Activated T-cell treated with anti-CD3 and anti-CD28 coated beads, Interleukin-2, amount 50 U/mL, for 4 hours (primary cell): Measurements from ENCODE around the gene RAB39B. TPM values are rescaled to one million over a fixed set of nuclear protein-coding genes. Genes with fewer than 3 reads are reported as not detected.
"Not testable (repeated sequence)": the region's sequence is repeated elsewhere in the genome, so short reads cannot be mapped to it uniquely, and the experiment has no call there.

Experiments used
- ATAC-seq, 2 donors: fragments of 200-7000 bp; cut with Tn5 transposase; one replicate each; pipeline ENCODE4 v1.10.0; 2021
- DNase-seq: peaks from one replicate; pipeline ENCODE4 v3.0.0-alpha.2; 2020
- H3K27me3 Mint-ChIP-seq: one replicate; pipeline ENCODE4 v1.8.0; 2021; ENCODE audit warnings: low read depth, mixed read lengths
- H3K36me3 Mint-ChIP-seq: one replicate; pipeline ENCODE4 v1.8.0; 2022; ENCODE audit warnings: mixed read lengths; ENCODE audit not compliant: insufficient read depth
- H3K4me1 Mint-ChIP-seq: one replicate; pipeline ENCODE4 v1.8.0; 2021; ENCODE audit warnings: low read depth, mixed read lengths
- H3K4me3 Mint-ChIP-seq: one replicate; pipeline ENCODE4 v1.8.0; 2021; ENCODE audit warnings: mild to moderate bottlenecking, moderate library complexity, mixed read lengths
- H3K9me3 Mint-ChIP-seq: one replicate; pipeline ENCODE4 v1.8.0; 2021; ENCODE audit warnings: mixed read lengths
- total RNA-seq, 3 donors: library from RNA; stranded (reverse); gene quantifications; one replicate each; pipeline ENCODE4 v1.2.1, GENCODE V29; 2021

The RAB39B gene
- total RNA-seq: 1 to 10 TPM; 8.1 to 9.6 (median 8.4) TPM

GRCh38 chrX:155263854-155264628 is at the start of gene RAB39B:
Gene RAB39B (minus strand): TSS chrX:155264491. CDS start chrX:155264288, 203 bp downstream.
- peak; percentile 94 to 97 for ATAC-seq
- H3K36me3 Mint-ChIP-seq: peaks cover 10% of the 10 kb centered on the region
- peak; percentile 67 for DNase-seq
- H3K4me1 Mint-ChIP-seq: peaks cover 19% of the 10 kb centered on the region
- no peaks in the 10 kb centered on the region for H3K9me3 Mint-ChIP-seq
- no peaks in the 10 kb centered on the region for H3K27me3 Mint-ChIP-seq
- H3K4me3 Mint-ChIP-seq: peak within 1 kb of the TSS; percentile 91

GRCh38 chrX:155313766-155314165 is 49.5 kb upstream of the RAB39B start:
- H3K36me3 Mint-ChIP-seq: no peaks in the 10 kb centered on the region
- peaks cover 2% of the 10 kb centered on the region for H3K27me3 Mint-ChIP-seq
- H3K4me1 Mint-ChIP-seq: no peaks in the 10 kb centered on the region
- H3K4me3 Mint-ChIP-seq: no peak overlapping the region
- peaks cover 5% of the 10 kb centered on the region for H3K9me3 Mint-ChIP-seq
- no peak for DNase-seq
- ATAC-seq: no peak

GRCh38 chrX:155293771-155294170 is 29.5 kb upstream of the RAB39B start:
- H3K9me3 Mint-ChIP-seq: no peaks in the 10 kb centered on the region
- peaks cover 1% of the 10 kb centered on the region for H3K27me3 Mint-ChIP-seq
- ATAC-seq: no peak
- no peak for DNase-seq
- no peaks in the 10 kb centered on the region for H3K4me1 Mint-ChIP-seq
- peaks cover 2% of the 10 kb centered on the region for H3K36me3 Mint-ChIP-seq
- H3K4me3 Mint-ChIP-seq: no peak overlapping the region

GRCh38 chrX:155279873-155280272 is 15.6 kb upstream of the RAB39B start:
- no peak overlapping the region for H3K4me3 Mint-ChIP-seq
- ATAC-seq (no peak), DNase-seq (no peak)
- H3K4me1 Mint-ChIP-seq: peaks cover 5% of the 10 kb centered on the region
- no peaks in the 10 kb centered on the region for H3K36me3 Mint-ChIP-seq
- no peaks in the 10 kb centered on the region for H3K9me3 Mint-ChIP-seq
- H3K27me3 Mint-ChIP-seq: no peaks in the 10 kb centered on the region

DNA sequence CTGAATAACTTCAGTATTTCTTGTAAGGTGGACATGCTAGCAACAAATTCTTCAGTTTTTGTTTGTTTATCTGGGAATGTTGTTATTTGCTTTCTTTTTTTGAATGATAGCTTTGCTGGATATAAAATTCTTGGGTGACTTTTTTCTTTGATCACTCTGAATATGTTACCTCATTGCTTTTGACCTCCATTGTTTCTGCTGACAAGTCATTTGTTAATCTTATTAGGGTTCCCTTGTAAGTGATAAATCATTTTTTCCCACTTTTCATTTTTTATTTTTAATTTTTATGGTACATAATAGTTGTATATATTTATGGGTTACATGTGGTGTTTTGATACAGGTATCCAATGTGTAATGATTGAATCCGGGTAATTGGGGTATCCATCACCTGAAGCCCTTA is 6.7 kb upstream of the RAB39B start:
- DNase-seq (no peak), ATAC-seq (no peak)
- H3K4me1 Mint-ChIP-seq: no peaks in the 10 kb centered on the region
- no peaks in the 10 kb centered on the region for H3K9me3 Mint-ChIP-seq
- no peak overlapping the region for H3K4me3 Mint-ChIP-seq
- H3K27me3 Mint-ChIP-seq: no peaks in the 10 kb centered on the region
- H3K36me3 Mint-ChIP-seq: no peaks in the 10 kb centered on the region

- DNase-seq, H3K4me3 Mint-ChIP-seq, H3K36me3 Mint-ChIP-seq, ATAC-seq, H3K4me1 Mint-ChIP-seq, H3K27me3 Mint-ChIP-seq, H3K9me3 Mint-ChIP-seq: not testable (repeated sequence)
Measured at GRCh38 chrX:155267995-155268394, 3.7 kb upstream of the RAB39B start.

DNA sequence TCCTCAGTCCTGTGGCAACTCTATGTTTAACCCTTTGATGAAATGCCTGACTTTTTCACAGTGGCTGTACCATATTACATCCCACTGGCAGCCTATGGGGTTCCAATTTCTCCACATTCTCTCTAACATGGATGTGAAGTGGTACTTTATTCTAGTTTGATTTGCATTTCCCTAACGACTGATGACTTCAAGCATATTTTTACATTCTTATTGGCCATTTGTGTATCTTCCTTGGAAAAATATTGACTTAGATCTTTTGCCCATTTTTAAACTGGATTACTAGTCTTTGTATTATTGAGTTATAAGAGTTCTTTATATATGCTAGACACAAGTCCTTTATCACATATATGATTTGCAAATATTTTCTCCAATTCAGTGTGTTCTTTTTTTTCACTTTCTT is 2.1 kb upstream of the RAB39B start:
- DNase-seq (no peak), ATAC-seq (no peak)
- H3K36me3 Mint-ChIP-seq: no peaks in the 10 kb centered on the region
- no peaks in the 10 kb centered on the region for H3K27me3 Mint-ChIP-seq
- peaks cover 13% of the 10 kb centered on the region for H3K4me1 Mint-ChIP-seq
- no peaks in the 10 kb centered on the region for H3K9me3 Mint-ChIP-seq
- no peak overlapping the region for H3K4me3 Mint-ChIP-seq

DNA sequence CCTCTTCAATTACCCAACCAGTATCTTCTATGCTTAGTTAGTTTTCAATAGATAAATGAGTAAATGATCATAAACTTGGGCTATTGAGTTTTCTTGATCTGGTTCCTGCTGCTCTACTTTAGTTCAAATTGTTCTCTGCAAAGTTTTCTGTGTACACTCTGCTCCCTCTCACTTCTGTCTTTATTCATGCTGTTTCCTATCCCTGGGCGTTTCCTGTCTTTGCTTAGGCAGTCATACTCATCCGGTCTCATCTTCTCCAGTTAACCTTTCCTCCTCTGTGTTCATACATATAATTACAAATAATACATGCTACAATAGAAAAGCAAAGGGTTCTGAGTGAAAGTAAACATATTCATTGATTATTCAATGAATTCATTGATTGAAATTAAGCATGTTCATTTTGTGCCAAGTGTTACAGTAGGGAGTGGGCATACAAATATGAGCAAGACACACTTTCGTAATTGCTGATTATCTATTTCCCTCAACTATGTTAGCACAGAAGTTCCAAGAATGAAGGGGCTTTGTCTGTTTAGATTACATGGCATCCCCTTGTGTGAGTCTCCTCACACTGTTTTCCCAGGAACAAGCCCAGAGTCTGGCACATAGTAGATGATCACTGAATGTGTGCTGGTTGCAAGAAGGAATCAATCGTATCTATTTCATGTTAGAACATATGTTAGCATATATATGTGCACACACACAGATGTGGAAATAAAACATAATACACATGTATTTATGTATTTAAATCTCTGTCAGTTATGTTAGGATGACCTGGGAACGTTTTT is 1.1 kb downstream of the RAB39B start:
- Mint-ChIP-seq H3K27me3 (no peaks in the 10 kb centered on the region), H3K4me1 (peaks cover 19% of the 10 kb centered on the region), H3K36me3 (peaks cover 10% of the 10 kb centered on the region), H3K9me3 (no peaks in the 10 kb centered on the region), H3K4me3 (peak overlapping the region; percentile 91)
- DNase-seq: no peak
- ATAC-seq: no peak

GRCh38 chrX:155259752-155260151 is 4.5 kb downstream of the RAB39B start:
- no peaks in the 10 kb centered on the region for H3K27me3 Mint-ChIP-seq
- H3K9me3 Mint-ChIP-seq: no peaks in the 10 kb centered on the region
- no peak overlapping the region for H3K4me3 Mint-ChIP-seq
- DNase-seq (no peak), ATAC-seq (no peak)
- H3K4me1 Mint-ChIP-seq: peaks cover 18% of the 10 kb centered on the region
- peaks cover 13% of the 10 kb centered on the region for H3K36me3 Mint-ChIP-seq

- H3K27me3 Mint-ChIP-seq: no peaks in the 10 kb centered on the region
- no peak overlapping the region for H3K4me3 Mint-ChIP-seq
- no peak for DNase-seq
- H3K9me3 Mint-ChIP-seq: no peaks in the 10 kb centered on the region
- no peak for ATAC-seq
- H3K36me3 Mint-ChIP-seq: peaks cover 1% of the 10 kb centered on the region
- H3K4me1 Mint-ChIP-seq: no peaks in the 10 kb centered on the region
Measured at GRCh38 chrX:155251391-155251790, 12.9 kb downstream of the RAB39B start.

DNA sequence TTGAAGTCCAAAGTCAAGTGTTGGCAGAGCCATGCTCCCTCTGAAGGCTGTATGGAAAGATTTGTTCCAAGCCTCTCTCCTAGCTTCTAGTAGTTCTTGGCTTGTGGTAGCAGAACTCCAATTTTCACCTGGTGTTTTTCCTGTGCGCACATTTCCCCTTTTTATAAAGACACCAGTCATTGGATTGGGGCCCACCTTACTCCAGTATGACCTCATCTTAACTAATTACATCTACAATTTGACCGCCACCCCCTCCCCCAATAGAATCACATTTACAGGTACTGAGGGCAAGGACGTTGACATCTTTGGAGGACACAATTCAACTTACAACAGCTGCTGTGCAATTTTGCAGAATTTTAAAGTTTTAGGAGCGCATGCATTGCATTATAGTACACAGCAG is 16.8 kb downstream of the RAB39B start:
- no peaks in the 10 kb centered on the region for H3K4me1 Mint-ChIP-seq
- no peaks in the 10 kb centered on the region for H3K9me3 Mint-ChIP-seq
- DNase-seq (no peak), ATAC-seq (no peak)
- H3K4me3 Mint-ChIP-seq: no peak overlapping the region
- no peaks in the 10 kb centered on the region for H3K36me3 Mint-ChIP-seq
- H3K27me3 Mint-ChIP-seq: no peaks in the 10 kb centered on the region

- no peaks in the 10 kb centered on the region for H3K36me3 Mint-ChIP-seq
- H3K4me1 Mint-ChIP-seq: no peaks in the 10 kb centered on the region
- DNase-seq: no peak
- no peak overlapping the region for H3K4me3 Mint-ChIP-seq
- H3K27me3 Mint-ChIP-seq: no peaks in the 10 kb centered on the region
- H3K9me3 Mint-ChIP-seq: no peaks in the 10 kb centered on the region
- no peak for ATAC-seq
Measured at GRCh38 chrX:155246748-155247147, 17.5 kb downstream of the RAB39B start.

- H3K4me3 Mint-ChIP-seq: no peak overlapping the region
- DNase-seq: no peak
- no peaks in the 10 kb centered on the region for H3K4me1 Mint-ChIP-seq
- no peaks in the 10 kb centered on the region for H3K27me3 Mint-ChIP-seq
- no peak for ATAC-seq
- H3K36me3 Mint-ChIP-seq: peaks cover 13% of the 10 kb centered on the region
- no peaks in the 10 kb centered on the region for H3K9me3 Mint-ChIP-seq
Measured at GRCh38 chrX:155242300-155242699, 22.0 kb downstream of the RAB39B start.

GRCh38 chrX:155237719-155238118 is 26.6 kb downstream of the RAB39B start:
- H3K36me3 Mint-ChIP-seq: peaks cover 18% of the 10 kb centered on the region
- DNase-seq (no peak), ATAC-seq (no peak)
- no peaks in the 10 kb centered on the region for H3K9me3 Mint-ChIP-seq
- no peaks in the 10 kb centered on the region for H3K27me3 Mint-ChIP-seq
- peaks cover 2% of the 10 kb centered on the region for H3K4me1 Mint-ChIP-seq
- no peak overlapping the region for H3K4me3 Mint-ChIP-seq

DNA sequence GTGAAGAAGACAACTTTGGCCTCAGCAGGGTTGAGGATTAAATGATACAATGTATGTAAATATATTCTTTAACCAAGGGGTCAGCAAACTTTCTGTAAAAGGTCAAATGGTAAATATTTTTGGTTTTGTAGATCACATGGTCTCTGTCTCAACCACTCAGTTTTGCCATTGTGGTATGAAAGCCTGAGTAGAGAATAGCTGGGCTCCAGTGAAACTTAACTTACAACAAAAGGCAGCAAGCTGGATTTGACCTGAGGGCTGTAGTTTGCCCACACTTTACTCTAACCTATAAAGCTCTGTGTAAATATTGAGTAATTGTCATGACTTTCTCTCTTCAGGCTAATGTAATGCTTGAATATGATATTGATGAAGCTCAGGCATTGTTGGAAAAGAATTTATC is 28.4 kb downstream of the RAB39B start:
- peaks cover 8% of the 10 kb centered on the region for H3K4me1 Mint-ChIP-seq
- no peak for ATAC-seq
- no peaks in the 10 kb centered on the region for H3K9me3 Mint-ChIP-seq
- no peak for DNase-seq
- H3K27me3 Mint-ChIP-seq: no peaks in the 10 kb centered on the region
- peaks cover 21% of the 10 kb centered on the region for H3K36me3 Mint-ChIP-seq
- H3K4me3 Mint-ChIP-seq: no peak overlapping the region
